Esophagus muscularis mucosa (tissue), 4 donors: ENCODE measurements around the gene NOG.

ENCODE experiments used
- EP300 ChIP-seq: sonication (generic); formaldehyde crosslinking; IDR thresholded peaks from one replicate; pipeline ENCODE4 v1.6.1; 2017; ENCODE audit warnings: antibody characterized with exemption
- POLR2A ChIP-seq: fragments of 450-650 bp; IDR thresholded peaks from one replicate; pipeline ENCODE4 v1.6.1; 2017; ENCODE audit warnings: antibody characterized with exemption, moderate library complexity, mild to moderate bottlenecking, low read depth
- POLR2AphosphoS5 ChIP-seq, 2 donors: sonication (generic); formaldehyde crosslinking; IDR thresholded peaks; one replicate each; pipeline ENCODE4 v1.6.1; 2017; ENCODE audit warnings: antibody characterized with exemption in 2 of 2
- TF ChIP-seq, protein P1 (sequence below), 3 experiments: fragments of 200-600 bp in 2 of 3; fragments of 450-650 bp in 1 of 3; sonication (generic) in 2 of 3; IDR thresholded peaks; one replicate each; pipeline ENCODE4 v1.5.1; 2017 to 2019; ENCODE audit warnings: antibody characterized with exemption in 3 of 3, mild to moderate bottlenecking in 2 of 3, moderate library complexity in 1 of 3

GRCh38 chr17:56636265-56636664, 42.8 kb downstream of the NOG start:
- TF ChIP-seq, protein P1, sequence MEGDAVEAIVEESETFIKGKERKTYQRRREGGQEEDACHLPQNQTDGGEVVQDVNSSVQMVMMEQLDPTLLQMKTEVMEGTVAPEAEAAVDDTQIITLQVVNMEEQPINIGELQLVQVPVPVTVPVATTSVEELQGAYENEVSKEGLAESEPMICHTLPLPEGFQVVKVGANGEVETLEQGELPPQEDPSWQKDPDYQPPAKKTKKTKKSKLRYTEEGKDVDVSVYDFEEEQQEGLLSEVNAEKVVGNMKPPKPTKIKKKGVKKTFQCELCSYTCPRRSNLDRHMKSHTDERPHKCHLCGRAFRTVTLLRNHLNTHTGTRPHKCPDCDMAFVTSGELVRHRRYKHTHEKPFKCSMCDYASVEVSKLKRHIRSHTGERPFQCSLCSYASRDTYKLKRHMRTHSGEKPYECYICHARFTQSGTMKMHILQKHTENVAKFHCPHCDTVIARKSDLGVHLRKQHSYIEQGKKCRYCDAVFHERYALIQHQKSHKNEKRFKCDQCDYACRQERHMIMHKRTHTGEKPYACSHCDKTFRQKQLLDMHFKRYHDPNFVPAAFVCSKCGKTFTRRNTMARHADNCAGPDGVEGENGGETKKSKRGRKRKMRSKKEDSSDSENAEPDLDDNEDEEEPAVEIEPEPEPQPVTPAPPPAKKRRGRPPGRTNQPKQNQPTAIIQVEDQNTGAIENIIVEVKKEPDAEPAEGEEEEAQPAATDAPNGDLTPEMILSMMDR (IDR thresholded peaks at IDR 0.05) = no peak
- TF ChIP-seq POLR2A (no peak), POLR2AphosphoS5 (IDR thresholded peaks at IDR 0.05) (no peak), EP300 (no peak)
